Activated CD8-positive, alpha-beta memory T cell treated with anti-CD3 and anti-CD28 coated beads for 36 hours (primary cell): Measurements from ENCODE around the gene SOS2. TPM values are rescaled to one million over a fixed set of nuclear protein-coding genes. Genes with fewer than 3 reads are reported as not detected.
"Not testable (repeated sequence)": the region's sequence is repeated elsewhere in the genome, so short reads cannot be mapped to it uniquely, and the experiment has no call there.

ENCODE experiments used
- CTCF ChIA-PET: fragments of 350-600 bp; sonication (Branson Sonifier 250); formaldehyde crosslinking; loops from one replicate; lab custom pipeline; 2021; ENCODE audit warnings: antibody characterized with exemption; lab: Charles Lee
- POLR2A ChIA-PET: fragments of 350-600 bp; sonication (Branson Sonifier 250); formaldehyde crosslinking; loops from one replicate; lab custom pipeline; 2021; ENCODE audit warnings: antibody characterized with exemption; lab: Charles Lee
- total RNA-seq, 2 experiments: library from RNA; stranded (reverse); gene quantifications; one replicate each; pipeline ENCODE4 v1.2.3, GENCODE V29; 2021

The SOS2 gene
- total RNA-seq, 2 experiments from 2014 or later: 13.4 to 14.6 TPM

DNA sequence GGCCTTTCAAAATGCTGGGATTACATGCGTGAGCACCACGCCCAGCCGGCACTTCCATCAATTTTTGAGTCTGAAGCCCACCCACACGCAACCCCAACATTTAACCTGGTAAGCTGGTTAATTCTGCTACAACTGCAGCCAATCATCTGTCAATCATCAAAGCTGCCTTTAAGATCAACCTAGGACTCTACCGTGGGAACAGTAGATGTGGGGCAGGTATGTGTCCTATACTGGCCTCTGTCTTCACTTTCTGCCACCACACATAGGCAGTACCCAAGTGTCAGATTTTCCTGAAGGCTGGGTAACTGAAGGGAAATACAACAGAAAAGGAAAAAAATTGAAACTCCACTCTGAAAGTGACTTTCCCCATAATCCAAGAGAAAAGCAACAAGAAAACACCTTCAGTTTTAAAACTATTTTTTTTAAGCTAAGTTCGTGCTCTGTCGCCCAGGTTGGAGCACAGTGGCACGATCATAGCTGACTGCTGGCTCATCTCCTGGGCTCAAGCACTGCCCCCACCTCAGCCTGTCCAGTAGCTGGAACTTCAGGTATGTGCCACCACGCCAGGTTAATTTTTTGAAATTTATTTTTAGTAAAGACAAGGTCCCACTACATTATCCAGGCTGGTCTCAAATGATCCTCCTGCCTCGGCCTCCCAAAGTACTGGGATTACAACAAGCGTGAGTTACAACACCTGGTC, 137.2 kb downstream of the SOS2 start:
- ChIA-PET POLR2A (no interaction called here), CTCF (interaction anchor here (0.5 kb wide), 1 partner anchor 77 kb away, joined by 3 read pairs; no protein-coding TSS in a partner anchor)

- CTCF ChIA-PET: interaction anchor here (0.5 kb wide), 1 partner anchor 77 kb away, joined by 3 read pairs; no protein-coding TSS in a partner anchor
- POLR2A ChIA-PET: interaction anchor here (0.7 kb wide), 1 partner anchor 31 kb away, joined by 5 read pairs; no protein-coding TSS in a partner anchor
Observed at GRCh38 chr14:50093496-50093895, 137.9 kb downstream of the SOS2 start.

- CTCF ChIA-PET: interaction anchor here (0.7 to 1.4 kb wide), 3 partner anchors 12 to 209 kb away, joined by 3 to 4 read pairs (median 3); no protein-coding TSS in a partner anchor
- POLR2A ChIA-PET: no interaction called here
Observed at GRCh38 chr14:50092006-50092555, 139.3 kb downstream of the SOS2 start.

- ChIA-PET POLR2A (no interaction called here), CTCF (interaction anchor here (1.1 to 1.4 kb wide), 2 partner anchors 13 to 30 kb away, joined by 3 to 4 read pairs; no protein-coding TSS in a partner anchor)
Observed at GRCh38 chr14:50091240-50091913, 140.0 kb downstream of the SOS2 start.

GRCh38 chr14:50089208-50089607, 142.2 kb downstream of the SOS2 start:
- POLR2A ChIA-PET: interaction anchor here (0.8 to 2.3 kb wide), 2 partner anchors 51 to 87 kb away, joined by 3 to 10 read pairs; no protein-coding TSS in a partner anchor
- CTCF ChIA-PET: interaction anchor here (1.2 to 2.1 kb wide), 3 partner anchors 10 to 227 kb away, joined by 4 to 8 read pairs (median 5); no protein-coding TSS in a partner anchor

DNA sequence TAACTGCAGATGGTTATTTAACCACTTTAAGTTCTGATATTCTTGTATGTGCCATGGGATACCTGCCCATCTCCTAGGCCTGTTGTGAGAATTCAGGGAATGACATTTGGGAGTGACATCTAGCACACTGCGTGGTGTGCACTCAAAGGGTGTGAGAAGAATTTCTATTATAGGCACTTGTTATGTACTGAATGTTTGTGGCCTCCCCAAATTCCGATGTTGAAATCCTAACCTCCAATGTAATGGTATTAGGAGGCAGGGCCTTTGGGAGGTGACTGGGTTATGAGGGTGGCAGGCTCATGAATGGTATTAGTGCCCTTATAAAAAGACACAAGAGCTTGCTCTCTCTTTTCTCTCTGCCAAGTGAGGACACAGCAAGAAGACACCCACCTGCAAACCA, 142.6 kb downstream of the SOS2 start:
- POLR2A ChIA-PET: interaction anchor here (0.8 to 2.3 kb wide), 3 partner anchors 50 to 89 kb away, joined by 3 to 10 read pairs (median 5); no protein-coding TSS in a partner anchor
- CTCF ChIA-PET: interaction anchor here (1.0 to 2.1 kb wide), 4 partner anchors 11 to 236 kb away, joined by 3 to 8 read pairs (median 4); partner anchors contain the start of gene NEMF

DNA sequence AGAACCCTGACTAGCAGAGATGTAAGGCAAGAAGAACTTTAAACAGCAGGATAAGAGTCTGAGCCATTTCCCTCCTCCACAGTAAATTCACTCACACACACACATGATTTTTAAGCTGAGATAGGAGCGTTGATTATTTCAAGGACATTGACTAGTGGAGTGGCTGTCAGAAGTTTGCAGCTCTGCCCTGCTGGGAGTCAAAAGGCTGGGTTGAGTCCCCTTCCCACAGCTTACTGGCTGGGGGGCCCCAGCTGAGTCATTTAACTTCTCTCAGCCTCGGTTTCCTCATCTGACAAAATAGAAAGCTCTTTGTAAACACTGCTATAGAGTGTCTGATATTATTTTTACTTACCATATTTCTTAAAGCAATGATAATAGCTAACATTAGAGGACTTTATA, 143.3 kb downstream of the SOS2 start:
- POLR2A ChIA-PET: interaction anchor here (0.5 to 2.3 kb wide), 5 partner anchors 20 to 580 kb away, joined by 3 to 10 read pairs (median 3); no protein-coding TSS in a partner anchor
- CTCF ChIA-PET: interaction anchor here (1.0 to 2.1 kb wide), 6 partner anchors 11 to 236 kb away, joined by 3 to 8 read pairs (median 4); partner anchors contain the start of gene NEMF

- POLR2A ChIA-PET: interaction anchor here (0.5 to 2.3 kb wide), 7 partner anchors 21 to 581 kb away, joined by 3 to 10 read pairs (median 4); no protein-coding TSS in a partner anchor
- CTCF ChIA-PET: interaction anchor here (1.0 to 2.1 kb wide), 6 partner anchors 12 to 235 kb away, joined by 3 to 8 read pairs (median 4); partner anchors contain the start of gene NEMF
Observed at GRCh38 chr14:50087341-50088116, 143.8 kb downstream of the SOS2 start.

- ChIA-PET POLR2A (interaction anchor here (0.8 to 2.2 kb wide), 3 partner anchors 48 to 224 kb away, joined by 3 to 8 read pairs (median 6); no protein-coding TSS in a partner anchor), CTCF (interaction anchor here (0.7 to 1.7 kb wide), 4 partner anchors 48 to 219 kb away, joined by 4 to 7 read pairs (median 5); no protein-coding TSS in a partner anchor)
Observed at GRCh38 chr14:50086321-50086711, 145.1 kb downstream of the SOS2 start.

GRCh38 chr14:50085570-50086320, 145.6 kb downstream of the SOS2 start:
- POLR2A ChIA-PET: interaction anchor here (0.8 to 2.2 kb wide), 8 partner anchors 22 to 223 kb away, joined by 3 to 12 read pairs (median 5); partner anchors contain the start of gene VCPKMT
- CTCF ChIA-PET: interaction anchor here (0.6 to 1.7 kb wide), 6 partner anchors 11 to 218 kb away, joined by 3 to 7 read pairs (median 4); no protein-coding TSS in a partner anchor

- CTCF ChIA-PET: interaction anchor here (1.7 kb wide), 1 partner anchor 46 kb away, joined by 7 read pairs; no protein-coding TSS in a partner anchor
- POLR2A ChIA-PET: interaction anchor here (1.2 to 2.0 kb wide), 3 partner anchors 23 to 113 kb away, joined by 3 to 6 read pairs (median 4); partner anchors contain the start of gene VCPKMT
Observed at GRCh38 chr14:50084666-50085065, 146.7 kb downstream of the SOS2 start.

DNA sequence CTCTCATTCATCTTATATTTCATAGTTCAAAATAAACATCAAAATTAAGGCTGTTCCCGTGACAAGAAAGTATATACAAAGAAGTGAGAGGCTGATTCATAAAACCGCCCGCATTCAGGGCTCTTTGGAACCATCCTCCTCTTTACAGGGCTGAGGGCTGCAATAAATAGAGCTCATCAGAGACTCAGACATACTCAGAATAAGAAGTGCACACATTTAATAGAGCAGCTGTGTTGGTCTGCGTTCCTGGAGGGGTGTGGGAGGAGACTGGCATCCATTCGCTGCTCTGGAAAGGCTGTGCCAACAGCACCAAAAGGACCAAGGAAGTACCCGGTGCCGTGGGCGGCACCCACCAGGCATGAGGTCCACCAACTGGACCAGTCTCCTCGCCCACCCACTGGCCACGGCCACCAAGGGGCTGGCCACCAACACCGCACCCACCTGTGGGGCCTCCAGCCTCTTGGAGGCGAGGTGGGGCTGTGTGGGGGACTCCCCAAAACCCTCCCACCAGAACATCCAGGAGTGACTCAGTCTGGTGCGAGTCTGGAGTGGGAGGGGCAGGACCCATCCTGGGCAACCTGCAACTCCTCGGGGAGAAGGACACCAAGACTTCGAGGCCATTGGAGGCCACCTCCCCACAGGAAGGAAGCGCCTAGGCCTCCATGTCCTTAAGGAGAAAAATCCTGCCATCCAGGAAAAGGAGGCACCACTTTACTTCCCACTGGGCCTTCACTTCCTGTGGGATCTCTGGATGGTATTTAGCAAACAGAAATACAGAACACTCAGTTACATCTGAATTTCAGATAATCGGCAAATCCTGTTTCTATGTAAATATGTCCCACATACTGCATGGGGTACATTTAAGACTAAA, 147.7 kb downstream of the SOS2 start:
- ChIA-PET CTCF (interaction anchor here (1.1 to 3.1 kb wide), 6 partner anchors 15 to 221 kb away, joined by 5 to 21 read pairs (median 8); no protein-coding TSS in a partner anchor), POLR2A (interaction anchor here (0.7 to 3.5 kb wide), 12 partner anchors 13 to 437 kb away, joined by 3 to 54 read pairs (median 6); no protein-coding TSS in a partner anchor)

DNA sequence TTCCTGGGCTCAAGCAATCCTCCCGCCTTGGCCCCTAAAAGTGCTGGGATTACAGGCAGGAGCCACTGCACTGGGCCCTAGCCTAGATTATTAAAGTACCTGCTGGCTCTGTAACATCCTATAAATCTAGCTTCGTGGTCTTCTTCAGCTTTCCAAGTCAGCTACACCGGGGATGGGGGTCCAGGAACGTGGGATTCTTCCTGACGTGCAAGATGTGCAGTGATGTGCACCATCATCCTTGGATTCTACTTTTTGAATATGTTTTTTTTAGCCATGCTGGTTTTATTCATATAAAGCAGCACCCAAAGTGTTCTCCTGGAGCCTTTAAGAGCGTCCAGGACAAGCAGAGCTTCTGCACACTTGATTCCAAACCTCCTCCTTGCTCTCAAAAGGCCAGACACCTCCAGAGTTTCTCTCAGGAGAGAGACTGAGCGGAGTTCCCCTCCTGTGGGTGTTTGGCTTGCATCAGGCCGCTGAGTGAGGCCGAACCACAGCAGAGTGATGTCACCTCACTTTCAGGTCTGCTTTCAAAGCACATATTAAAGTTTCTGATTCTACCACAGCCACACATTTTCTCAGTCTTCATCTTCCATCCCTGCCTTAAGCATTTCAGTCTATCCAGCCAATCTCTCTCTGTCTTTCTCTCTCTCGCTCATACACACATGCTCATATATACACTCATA, 148.5 kb downstream of the SOS2 start:
- CTCF ChIA-PET: interaction anchor here (0.6 to 3.1 kb wide), 13 partner anchors 14 to 386 kb away, joined by 3 to 21 read pairs (median 5); partner anchors contain the start of gene NEMF

DNA sequence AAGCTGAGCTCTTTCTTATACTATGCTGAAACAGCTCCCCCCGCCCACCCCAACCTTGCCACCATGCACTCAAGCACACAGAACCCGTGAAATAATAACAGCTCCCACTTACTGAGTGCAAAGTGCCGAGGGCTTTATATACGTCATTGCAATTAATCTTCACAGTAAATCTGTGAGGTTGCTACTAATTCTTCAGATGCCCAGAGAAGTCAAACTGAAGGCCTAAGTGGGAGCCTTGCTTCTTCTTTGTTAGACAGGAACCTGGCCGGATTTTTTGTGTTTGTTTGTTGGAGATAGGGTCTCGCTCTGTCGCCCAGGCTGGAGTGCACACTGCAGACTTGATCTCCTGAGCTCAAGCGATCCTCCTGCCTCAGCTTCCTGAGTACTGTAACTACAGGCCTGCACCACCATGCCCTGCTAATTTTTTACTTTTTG, 149.1 kb downstream of the SOS2 start:
- ChIA-PET POLR2A (interaction anchor here (0.5 to 3.5 kb wide), 18 partner anchors 12 to 461 kb away, joined by 3 to 54 read pairs (median 6); partner anchors contain the start of genes ARF6, MGAT2 and VCPKMT), CTCF (interaction anchor here (1.1 to 3.1 kb wide), 11 partner anchors 14 to 315 kb away, joined by 3 to 21 read pairs (median 6); partner anchors contain the start of gene NEMF)

More for the DNA sequence above, 148.5 kb downstream of the SOS2 start:
- POLR2A ChIA-PET: interaction anchor here (0.6 to 3.5 kb wide), 17 partner anchors 13 to 219 kb away, joined by 3 to 54 read pairs (median 7); partner anchors contain the start of gene VCPKMT

DNA sequence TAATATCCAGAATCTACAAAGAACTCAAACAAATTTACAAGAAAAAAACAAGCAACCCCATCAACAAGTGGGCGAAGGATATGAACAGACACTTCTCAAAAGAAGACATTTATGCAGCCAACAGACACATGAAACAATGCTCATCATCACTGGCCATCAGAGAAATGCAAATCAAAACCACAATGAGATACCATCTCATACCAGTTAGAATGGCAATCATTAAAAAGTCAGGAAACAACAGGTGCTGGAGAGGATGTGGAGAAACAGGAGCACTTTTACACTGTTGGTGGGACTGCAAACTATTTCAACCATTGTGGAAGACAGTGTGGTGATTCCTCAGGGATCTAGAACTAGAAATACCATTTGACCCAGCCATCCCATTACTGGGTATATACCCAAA, 152.3 kb downstream of the SOS2 start:
- POLR2A ChIA-PET, CTCF ChIA-PET: not testable (repeated sequence)
